GM18868 (cell line): ENCODE measurements around the gene RGS1.

ENCODE experiments used
- ATAC-seq: cut with Tn5 transposase; IDR thresholded peaks from one replicate; pipeline ENCODE4 v1.9.1; 2021; ENCODE audit warnings: mild to moderate bottlenecking, moderate library complexity; ENCODE audit not compliant: unreplicated experiment

Gene RGS1, protein sequence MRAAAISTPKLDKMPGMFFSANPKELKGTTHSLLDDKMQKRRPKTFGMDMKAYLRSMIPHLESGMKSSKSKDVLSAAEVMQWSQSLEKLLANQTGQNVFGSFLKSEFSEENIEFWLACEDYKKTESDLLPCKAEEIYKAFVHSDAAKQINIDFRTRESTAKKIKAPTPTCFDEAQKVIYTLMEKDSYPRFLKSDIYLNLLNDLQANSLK

DNA sequence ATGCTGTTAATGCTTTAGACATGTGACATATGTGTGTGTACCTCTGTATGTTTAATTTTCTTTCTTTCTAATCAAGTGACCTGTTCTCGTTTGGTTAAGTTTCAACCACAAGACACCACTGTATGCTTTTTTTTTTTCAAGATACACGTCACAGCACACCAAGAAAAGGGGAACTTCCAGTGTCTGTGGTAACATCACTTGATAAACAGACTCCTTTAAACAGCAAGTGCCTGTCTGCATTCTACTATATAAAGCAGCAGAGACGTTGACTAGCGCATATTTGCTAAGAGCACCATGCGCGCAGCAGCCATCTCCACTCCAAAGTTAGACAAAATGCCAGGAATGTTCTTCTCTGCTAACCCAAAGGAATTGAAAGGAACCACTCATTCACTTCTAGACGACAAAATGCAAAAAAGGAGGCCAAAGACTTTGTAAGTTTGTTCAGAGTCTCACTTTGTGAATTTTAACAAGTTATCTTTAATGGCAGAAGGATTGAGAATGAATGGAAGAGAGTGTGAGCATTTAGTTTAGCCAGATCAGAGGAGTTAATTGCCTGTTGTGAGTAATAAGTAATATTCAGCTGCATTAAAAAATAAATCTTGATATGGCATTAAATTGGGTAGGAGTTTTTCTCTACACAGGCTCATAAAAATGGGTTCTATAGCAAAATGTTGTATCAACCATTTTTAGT is at the start of gene RGS1:
TSS of gene RGS1 (plus strand) at position 275 of the 691 bp plus-strand sequence. CDS start at position 295, 20 bp downstream.
- peak; percentile 79 for ATAC-seq

DNA sequence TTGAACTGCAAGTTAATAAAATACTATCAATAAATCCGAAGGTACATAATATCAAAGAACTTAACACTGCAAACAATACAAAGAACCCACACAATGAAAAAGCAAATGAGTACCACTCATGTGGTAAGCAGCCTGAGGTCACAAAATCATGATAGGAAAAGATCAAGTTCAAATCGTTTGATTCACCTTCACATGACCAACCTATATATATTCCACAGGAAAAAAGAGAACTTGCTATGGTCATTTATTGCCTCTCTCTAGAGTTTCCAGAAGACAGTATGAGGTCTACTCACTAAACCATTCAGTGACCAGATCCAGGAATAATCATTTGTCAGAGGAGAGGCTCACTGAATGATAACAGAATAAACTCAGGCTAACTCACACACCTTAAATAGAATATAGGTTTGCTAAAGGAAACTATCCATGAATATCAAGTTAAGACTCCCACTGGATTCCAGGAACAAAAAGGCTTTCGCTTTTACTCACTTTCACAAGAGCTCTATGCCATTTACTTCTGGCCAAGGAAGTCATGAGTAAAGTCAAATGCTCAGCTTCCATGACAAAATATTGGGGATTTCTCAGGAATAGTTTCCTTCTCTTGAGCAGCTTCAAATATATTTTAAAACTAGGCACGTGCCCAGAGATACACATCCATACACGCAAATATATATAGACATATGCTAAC is 48.3 kb upstream of the RGS1 start:
- no peak for ATAC-seq

GRCh38 chr1:192527950-192528349 is 47.6 kb upstream of the RGS1 start:
- no peak for ATAC-seq

GRCh38 chr1:192529031-192529755 is 46.4 kb upstream of the RGS1 start:
- no peak for ATAC-seq

- no peak for ATAC-seq
These were observed 45.8 kb upstream of the RGS1 start for GRCh38 chr1:192529811-192530210.

DNA sequence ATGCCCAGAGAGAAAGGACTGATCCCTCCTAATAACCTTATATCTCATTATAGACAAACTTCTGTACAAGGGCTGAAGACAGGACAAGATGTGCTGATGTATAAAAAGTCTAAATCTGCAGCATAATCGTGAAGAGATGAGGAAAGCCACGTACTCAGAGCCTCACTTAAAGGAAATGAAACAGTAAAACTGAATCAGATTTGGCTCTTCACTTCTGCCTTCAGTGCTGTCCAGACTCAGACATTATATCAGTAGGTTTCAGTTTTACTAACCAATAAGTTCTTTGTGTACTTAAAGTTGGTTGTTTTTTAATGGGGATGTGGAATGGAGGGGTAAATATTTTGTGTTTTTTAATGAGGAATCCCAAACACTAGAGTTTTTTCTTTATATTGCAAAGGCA is 45.3 kb upstream of the RGS1 start:
- peak; percentile 92 for ATAC-seq

- peak; percentile 81 for ATAC-seq
These were observed 44.4 kb upstream of the RGS1 start for GRCh38 chr1:192531037-192531703.

DNA sequence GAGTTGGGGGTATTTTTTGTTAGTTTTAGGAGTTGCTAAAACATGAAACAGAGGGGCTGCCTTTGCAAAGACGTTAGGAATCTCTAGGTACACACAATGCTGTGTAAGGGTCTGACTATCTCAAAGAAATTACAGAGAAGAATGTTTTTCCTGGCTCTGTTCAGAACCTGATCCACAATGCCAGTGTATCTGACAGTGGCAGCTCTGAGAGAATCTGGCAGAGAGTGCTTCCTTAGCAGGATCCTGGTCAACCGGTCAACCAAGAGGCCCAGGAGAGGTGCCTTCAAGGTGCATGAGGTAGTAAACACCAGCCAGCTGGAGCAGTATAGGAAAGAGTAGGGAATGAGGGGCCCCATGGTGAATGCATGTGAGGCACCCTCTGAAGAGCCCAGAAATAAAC is 40.9 kb upstream of the RGS1 start:
- no peak for ATAC-seq

- ATAC-seq, result peak; percentile 34
These were observed 39.5 kb upstream of the RGS1 start for GRCh38 chr1:192535916-192536664.

DNA sequence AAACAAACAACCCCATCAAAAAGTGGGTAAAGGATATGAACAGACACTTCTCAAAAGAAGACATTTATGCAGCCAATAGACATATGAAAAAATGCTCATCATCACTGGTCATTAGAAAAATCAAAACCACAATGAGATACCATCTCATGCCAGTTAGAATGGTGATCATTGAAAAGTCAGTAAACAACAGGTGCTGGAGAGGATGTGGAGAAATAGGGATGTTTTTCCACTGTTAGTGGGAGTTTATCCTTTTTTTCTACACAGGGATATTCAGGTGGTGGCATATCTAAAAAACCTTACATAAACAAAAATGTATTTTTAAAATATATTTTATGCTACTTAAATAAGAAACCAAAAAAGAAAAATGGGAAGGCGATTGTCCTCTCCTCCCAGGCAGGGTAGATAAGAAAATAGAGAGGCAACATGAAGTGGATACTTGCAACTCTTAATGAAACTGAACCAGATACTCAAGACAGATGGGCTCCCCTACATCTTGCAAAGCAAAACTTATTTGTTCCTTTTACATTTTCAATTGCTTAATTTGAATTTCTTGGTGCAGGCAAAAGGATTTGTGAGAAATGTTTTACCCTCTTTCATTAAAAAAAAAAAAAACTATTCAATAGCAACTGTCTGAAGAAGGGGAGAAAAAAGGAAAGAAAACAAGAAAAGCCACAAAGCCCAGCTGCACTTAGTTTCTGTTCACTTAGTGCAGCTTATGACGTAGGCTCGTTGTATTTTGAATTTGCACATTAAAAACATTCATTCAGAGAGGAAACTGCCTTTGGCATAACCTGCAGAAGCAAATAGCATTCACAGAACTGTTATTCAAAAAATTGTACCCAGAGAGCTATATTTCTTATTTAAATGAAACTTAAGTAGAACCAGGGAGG is 36.9 kb upstream of the RGS1 start:
- peak; percentile 80 for ATAC-seq

- no peak for ATAC-seq
These were observed 36.1 kb upstream of the RGS1 start for GRCh38 chr1:192539297-192540092.

DNA sequence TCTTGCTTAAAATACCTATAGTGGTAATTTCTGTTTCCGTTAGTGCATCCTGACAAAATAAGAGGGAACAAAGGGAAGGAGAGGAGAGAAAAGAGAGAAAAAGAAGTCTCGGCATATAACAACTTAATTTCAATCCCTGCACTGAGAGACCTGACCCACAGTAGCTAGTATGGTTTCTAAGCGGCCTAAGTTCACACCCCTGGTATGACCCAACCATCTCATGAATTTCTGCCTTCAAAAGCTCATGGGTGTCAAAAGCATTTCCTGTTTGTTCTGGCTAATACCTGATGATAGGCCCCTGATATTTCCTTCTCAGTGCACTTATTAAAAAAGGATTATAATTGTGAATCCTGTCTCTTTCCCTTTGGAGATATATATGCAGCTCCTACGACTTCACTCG is 32.1 kb upstream of the RGS1 start:
- ATAC-seq, result no peak

DNA sequence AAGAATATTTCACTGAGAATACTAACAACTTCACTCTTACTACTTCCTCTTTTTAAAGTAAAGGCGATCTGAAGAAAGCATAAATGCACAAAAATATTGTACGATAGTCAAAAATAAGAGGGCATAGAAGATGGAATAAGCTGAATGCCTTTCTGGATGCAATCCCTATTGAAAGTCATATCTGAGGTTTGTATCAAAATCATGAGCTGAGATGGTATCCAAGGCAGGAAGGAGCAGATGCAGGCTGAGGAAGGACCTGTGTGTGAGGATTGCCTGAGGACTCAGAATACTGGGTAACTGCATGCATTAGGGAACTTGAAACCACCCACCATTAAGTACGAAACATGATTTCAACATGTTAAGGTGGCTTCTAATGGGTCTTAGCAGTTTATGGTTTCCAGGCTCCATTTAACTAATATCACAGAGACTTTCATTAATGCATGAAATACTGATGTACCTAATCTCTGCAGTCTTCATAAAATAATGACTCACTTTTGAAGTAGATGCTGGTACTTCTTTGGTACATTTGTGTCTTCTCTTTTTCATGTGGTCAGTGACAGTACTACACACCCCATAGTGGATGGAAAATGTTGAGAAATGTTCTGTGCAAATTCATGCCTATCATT is 29.6 kb upstream of the RGS1 start:
- ATAC-seq, result peak; percentile 57

GRCh38 chr1:192546596-192547190 is 28.9 kb upstream of the RGS1 start:
- no peak for ATAC-seq

GRCh38 chr1:192547501-192547900 is 28.1 kb upstream of the RGS1 start:
- ATAC-seq, result no peak

DNA sequence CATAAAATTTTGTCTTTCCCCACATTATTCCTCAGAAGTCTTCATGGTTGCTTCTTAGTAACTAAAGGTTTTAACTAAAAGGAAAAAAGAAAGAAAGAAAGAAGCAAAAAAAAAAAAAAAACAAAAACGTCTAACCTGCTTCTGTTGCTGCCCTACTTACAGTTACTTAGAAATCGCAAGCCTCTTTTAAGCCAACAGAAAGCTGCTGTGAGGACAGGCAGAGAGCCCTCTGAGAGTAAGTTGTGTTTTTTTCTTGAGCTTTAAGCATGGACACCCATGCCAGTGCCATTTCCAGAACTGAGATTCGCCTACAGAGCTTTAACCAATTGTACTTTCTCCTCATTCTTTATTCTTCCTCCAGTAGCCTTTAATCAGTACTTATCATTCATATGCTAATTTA is 25.6 kb upstream of the RGS1 start:
- no peak for ATAC-seq

GRCh38 chr1:192550922-192551534 is 24.5 kb upstream of the RGS1 start:
- peak; percentile 48 for ATAC-seq
